ENCODE measurements around the gene SLC6A17. TPM values are rescaled to one million over a fixed set of nuclear protein-coding genes. Genes with fewer than 3 reads are reported as not detected.

The SLC6A17 gene
- total and polyA plus RNA-seq, 2 experiments from 2014 or later: 0.03 to 0.17 TPM

DNA sequence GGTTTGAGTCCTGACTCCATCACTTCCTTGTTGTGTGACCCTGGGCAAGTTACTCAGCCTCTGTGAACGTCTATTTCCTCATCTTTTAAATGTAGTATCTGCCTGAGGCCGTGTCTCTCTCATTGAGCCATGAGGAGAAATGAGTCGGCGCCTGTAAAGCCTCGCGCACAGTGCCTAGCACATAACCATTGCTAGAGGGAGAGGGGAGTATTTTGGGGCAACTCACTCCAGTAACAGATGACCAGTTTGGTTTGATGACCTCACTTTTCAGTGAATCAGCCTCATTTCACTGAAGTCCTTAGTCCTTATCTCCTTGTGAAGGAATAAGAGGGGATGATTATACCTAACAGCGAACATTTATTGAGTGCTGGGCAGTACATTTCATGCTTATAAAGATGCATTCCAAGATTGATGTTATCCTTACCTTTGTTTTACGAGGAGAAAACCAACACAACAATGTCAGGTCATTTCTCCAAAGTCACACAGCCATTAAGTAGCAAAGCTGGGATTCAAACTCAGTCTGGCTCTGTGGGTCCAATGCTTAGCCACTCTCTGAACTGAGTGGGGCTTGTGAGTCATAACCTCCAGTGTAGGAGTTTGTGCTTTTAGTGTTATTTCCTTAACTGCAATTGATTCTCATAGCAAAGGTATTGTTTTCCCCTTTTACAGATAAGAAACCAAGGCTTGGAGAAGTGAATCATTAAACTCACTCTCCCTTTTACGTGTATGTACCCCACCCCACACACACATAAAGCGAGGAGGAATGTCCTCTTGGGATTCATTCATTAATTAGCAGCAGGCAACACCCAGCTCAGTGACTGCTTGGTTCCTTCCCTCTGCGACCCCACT, 85.8 kb downstream of the SLC6A17 start:
- Mint-ChIP-seq H3K27me3 (ENCODE audit: insufficient read depth, low read depth, poor library complexity) (peaks cover 9% of the 10 kb centered on the region), H3K9me3 (no peaks in the 10 kb centered on the region; the same call in 2 of the 3 replicates), H3K4me3 (no peak overlapping the region), H3K4me1 (peaks cover 37% of the 10 kb centered on the region), H3K36me3 (ENCODE audit: low read depth) (peaks cover 3% of the 10 kb centered on the region; the same call in 2 of the 3 replicates), H3K27ac (no peak overlapping the region)
- Histone ChIP-seq H3K4me1 (ENCODE audit: insufficient read depth) (peaks cover 6% of the 10 kb centered on the region; the same call in 1 of the 2 replicates), H3K4me3 (no peak overlapping the region), H3K4me2 (no peak overlapping the region), H3K27ac (ENCODE audit: low read depth) (no peak overlapping the region), H3K36me3 (ENCODE audit: insufficient read depth) (peaks cover 5% of the 10 kb centered on the region; the same call in 1 of the 2 replicates), H3F3A (replicated peaks; ENCODE audit: low read depth) (no peaks in the 10 kb centered on the region), H3K79me2 (replicated peaks; ENCODE audit: insufficient read depth) (no peaks in the 10 kb centered on the region), H3K27me3 (ENCODE audit: insufficient read depth) (no peaks in the 10 kb centered on the region), H4K20me1 (replicated peaks; ENCODE audit: insufficient read depth) (no peaks in the 10 kb centered on the region), H2AFZ (no peak overlapping the region), H3K9me2 (ENCODE audit: insufficient read depth) (0 out of 2 replicates have a peak, but pooled peaks cover 3% of the 10 kb centered on the region)
- no peak for TF ChIP-seq CREB1 (CRISPR knock-in tag; IDR thresholded peaks at IDR 0.05; ENCODE audit: low read depth)
- TF ChIP-seq POLR2AphosphoS5 (IDR thresholded peaks at IDR 0.05; ENCODE audit: low read depth): no peak
- TF ChIP-seq EZH2 (IDR thresholded peaks at IDR 0.05; ENCODE audit: low read depth, unreplicated experiment): no peak
- no peak for TF ChIP-seq STAT1 (IDR thresholded peaks at IDR 0.05; ENCODE audit: unreplicated experiment)
- TF ChIP-seq JUNB (IDR thresholded peaks at IDR 0.05; ENCODE audit: unreplicated experiment): no peak
- TF ChIP-seq NANOG (IDR thresholded peaks at IDR 0.05; ENCODE audit: borderline replicate concordance): no peak
- no peak for TF ChIP-seq EZH2phosphoT487 (IDR thresholded peaks at IDR 0.05; ENCODE audit: unreplicated experiment)
- no peak for TF ChIP-seq ZNF114 (CRISPR knock-in tag; IDR thresholded peaks at IDR 0.05)
- TF ChIP-seq CTCF (conservative IDR thresholded peaks at IDR 0.05; ENCODE audit: low read depth in 2 of 2): no peak
- TF ChIP-seq, protein P1, sequence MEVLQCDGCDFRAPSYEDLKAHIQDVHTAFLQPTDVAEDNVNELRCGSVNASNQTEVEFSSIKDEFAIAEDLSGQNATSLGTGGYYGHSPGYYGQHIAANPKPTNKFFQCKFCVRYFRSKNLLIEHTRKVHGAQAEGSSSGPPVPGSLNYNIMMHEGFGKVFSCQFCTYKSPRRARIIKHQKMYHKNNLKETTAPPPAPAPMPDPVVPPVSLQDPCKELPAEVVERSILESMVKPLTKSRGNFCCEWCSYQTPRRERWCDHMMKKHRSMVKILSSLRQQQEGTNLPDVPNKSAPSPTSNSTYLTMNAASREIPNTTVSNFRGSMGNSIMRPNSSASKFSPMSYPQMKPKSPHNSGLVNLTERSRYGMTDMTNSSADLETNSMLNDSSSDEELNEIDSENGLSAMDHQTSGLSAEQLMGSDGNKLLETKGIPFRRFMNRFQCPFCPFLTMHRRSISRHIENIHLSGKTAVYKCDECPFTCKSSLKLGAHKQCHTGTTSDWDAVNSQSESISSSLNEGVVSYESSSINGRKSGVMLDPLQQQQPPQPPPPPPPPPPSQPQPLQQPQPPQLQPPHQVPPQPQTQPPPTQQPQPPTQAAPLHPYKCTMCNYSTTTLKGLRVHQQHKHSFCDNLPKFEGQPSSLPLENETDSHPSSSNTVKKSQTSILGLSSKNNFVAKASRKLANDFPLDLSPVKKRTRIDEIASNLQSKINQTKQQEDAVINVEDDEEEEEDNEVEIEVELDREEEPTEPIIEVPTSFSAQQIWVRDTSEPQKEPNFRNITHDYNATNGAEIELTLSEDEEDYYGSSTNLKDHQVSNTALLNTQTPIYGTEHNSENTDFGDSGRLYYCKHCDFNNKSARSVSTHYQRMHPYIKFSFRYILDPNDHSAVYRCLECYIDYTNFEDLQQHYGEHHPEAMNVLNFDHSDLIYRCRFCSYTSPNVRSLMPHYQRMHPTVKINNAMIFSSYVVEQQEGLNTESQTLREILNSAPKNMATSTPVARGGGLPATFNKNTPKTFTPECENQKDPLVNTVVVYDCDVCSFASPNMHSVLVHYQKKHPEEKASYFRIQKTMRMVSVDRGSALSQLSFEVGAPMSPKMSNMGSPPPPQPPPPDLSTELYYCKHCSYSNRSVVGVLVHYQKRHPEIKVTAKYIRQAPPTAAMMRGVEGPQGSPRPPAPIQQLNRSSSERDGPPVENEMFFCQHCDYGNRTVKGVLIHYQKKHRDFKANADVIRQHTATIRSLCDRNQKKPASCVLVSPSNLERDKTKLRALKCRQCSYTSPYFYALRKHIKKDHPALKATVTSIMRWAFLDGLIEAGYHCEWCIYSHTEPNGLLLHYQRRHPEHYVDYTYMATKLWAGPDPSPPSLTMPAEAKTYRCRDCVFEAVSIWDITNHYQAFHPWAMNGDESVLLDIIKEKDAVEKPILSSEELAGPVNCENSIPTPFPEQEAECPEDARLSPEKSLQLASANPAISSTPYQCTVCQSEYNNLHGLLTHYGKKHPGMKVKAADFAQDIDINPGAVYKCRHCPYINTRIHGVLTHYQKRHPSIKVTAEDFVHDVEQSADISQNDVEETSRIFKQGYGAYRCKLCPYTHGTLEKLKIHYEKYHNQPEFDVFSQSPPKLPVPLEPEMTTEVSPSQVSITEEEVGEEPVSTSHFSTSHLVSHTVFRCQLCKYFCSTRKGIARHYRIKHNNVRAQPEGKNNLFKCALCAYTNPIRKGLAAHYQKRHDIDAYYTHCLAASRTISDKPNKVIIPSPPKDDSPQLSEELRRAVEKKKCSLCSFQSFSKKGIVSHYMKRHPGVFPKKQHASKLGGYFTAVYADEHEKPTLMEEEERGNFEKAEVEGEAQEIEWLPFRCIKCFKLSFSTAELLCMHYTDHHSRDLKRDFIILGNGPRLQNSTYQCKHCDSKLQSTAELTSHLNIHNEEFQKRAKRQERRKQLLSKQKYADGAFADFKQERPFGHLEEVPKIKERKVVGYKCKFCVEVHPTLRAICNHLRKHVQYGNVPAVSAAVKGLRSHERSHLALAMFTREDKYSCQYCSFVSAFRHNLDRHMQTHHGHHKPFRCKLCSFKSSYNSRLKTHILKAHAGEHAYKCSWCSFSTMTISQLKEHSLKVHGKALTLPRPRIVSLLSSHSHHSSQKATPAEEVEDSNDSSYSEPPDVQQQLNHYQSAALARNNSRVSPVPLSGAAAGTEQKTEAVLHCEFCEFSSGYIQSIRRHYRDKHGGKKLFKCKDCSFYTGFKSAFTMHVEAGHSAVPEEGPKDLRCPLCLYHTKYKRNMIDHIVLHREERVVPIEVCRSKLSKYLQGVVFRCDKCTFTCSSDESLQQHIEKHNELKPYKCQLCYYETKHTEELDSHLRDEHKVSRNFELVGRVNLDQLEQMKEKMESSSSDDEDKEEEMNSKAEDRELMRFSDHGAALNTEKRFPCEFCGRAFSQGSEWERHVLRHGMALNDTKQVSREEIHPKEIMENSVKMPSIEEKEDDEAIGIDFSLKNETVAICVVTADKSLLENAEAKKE (CRISPR knock-in tag; IDR thresholded peaks at IDR 0.05): no peak
- TF ChIP-seq REST (IDR thresholded peaks at IDR 0.05; ENCODE audit: unreplicated experiment): no peak
- no peak for TF ChIP-seq ZNF331 (CRISPR knock-in tag; IDR thresholded peaks at IDR 0.05; ENCODE audit: low read depth)
- TF ChIP-seq ETS1 (IDR thresholded peaks at IDR 0.05): no peak
- DNase-seq (ENCODE audit: low spot score) (no peak), ATAC-seq (no peak)

Data from GM23338 (cell line).